ENCODE data around the gene BRI3BP.
A peak's percentile ranks its signal among the peaks of the same experiment; 100 is the strongest.
"Not testable (repeated sequence)": the region's sequence is repeated elsewhere in the genome, so short reads cannot be mapped to it uniquely, and the experiment has no call there.

The BRI3BP gene

DNA sequence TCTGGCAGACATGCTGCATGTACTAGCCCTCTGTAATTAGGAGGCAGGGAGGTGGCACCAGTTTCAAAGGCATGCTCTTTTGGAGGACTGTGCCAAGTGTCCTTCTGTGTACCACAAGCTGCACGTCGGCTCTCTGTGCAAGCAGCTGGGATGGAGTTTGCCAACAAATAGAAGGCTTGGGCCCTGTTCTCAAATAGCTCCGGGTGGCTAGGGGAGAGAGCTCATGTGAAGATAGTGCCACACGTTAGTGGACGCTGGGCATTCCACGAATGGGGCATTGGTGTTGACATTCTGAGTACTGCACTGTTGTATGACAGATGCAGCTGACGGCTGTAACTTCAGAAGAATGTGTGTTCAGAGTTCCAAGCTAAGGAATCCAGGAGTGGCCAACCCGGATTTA is 76.2 kb downstream of the BRI3BP start:
- DNase-seq (ENCODE audit: low spot score) = peak; percentile 68

DNA sequence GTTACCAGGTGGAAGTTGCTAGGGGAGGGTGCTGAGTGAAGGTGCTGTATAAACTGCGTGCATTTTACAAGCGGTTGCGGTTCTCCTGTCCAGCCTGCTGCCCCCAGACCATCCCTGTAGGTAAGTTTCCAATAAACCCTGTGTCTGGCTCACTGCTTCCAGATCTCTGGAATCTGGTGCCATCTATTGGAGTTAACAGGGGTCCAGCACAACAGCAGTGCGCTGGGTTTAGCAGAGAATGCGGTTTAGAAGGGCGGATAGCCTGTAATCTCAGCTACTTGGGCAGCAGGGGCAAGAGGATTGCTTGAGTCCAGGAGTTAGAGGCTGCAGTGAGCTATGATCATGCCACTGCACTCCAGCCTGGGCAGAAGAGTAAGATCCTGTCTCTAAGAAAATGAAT is 76.7 kb downstream of the BRI3BP start:
- DNase-seq (ENCODE audit: low spot score) = peak; percentile 45

DNA sequence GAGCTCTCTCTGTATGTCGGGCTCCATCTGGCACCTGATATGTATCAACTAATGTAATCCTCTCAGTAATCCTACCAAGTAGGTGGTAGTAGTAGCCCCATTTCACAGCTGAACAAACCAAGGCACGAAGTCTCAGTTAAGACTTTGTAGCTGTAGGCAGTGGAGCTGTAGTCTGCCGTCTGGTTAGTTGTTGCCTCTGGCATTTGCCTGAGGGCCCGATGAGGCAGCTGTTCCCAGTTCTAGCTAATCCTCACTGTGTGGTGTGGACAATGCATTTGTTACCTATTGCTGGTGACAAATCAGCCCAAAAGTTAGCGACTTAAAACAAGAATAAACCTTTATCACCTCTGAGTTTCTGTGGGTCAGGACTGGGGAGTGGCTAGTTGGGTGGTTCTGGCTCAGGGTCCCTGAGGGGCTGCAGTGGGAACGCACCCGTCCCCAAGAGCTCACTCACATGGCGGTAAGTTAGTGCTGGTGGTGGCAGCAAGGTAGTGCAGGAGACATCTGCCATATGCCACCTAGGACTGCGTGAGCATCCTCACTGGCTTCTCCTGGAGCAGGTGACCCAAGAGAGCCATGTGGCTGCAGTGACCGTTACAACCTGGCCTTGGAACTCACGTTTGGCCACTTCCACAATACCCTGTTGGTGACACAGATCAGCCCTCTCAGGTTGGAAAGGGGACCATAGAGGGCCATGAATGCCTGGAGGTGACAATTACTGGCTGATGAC is 77.4 kb downstream of the BRI3BP start:
- DNase-seq (ENCODE audit: low spot score) = no peak

DNA sequence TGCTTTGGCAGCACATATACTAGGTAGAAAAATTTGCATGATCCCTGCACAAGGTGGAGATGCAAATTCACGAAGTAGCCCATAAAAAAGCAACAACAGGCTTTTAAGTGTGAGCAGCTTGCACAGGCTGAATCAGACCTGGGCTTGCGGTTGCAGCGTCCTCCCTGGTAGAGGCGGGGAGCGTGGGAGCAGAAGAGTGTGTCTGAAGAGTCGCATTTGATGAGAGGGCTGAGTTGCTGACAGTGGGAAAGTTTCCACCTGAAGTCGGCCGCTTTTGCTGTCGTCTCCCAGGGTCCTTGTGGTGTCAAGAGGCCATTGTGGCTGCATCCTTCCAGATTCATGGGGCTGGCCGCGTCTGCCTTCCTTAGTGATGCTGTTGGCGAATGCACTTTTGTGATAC is 78.0 kb downstream of the BRI3BP start:
- DNase-seq (ENCODE audit: low spot score) = no peak

DNA sequence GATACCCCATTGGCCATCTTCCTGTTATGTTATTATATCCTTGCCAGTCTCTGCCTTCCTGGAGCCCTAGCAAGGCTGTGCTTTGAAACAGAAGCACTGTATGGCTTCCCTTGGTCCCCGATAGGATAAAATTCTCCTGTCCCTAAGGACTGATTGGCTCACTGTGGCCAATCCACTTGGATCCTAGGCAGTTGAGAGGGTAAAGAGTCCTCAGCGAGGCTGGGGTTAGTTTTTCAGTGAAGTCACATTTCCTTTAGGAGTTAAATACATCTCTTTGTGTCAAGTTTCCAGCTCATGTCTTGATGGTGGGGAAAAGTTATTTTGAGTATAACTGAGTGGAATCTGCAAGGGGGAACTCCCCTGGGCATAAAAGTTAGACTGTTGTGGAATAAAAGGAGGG is 79.1 kb downstream of the BRI3BP start:
- no peak for DNase-seq (ENCODE audit: low spot score)

DNA sequence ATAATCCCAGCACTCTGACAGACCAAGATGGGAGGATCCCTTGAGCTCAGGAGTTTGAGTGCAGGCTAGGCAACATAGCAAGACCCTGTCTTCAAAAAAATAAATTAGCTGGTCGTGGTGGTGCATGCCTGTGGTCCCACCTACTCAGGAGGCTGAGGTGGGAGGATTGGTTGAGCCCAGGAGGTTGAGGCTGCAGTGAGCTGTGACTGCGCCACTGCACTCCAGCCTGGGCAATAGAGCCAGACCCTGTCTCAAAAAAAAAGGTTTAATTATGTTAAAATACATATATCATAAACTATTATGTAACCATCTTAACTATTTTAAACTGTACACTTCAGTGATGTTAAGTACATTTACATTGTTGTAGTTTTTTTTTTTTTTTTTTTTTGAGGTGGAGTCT is 80.8 kb downstream of the BRI3BP start:
- not testable (repeated sequence) for DNase-seq (ENCODE audit: low spot score)

DNA sequence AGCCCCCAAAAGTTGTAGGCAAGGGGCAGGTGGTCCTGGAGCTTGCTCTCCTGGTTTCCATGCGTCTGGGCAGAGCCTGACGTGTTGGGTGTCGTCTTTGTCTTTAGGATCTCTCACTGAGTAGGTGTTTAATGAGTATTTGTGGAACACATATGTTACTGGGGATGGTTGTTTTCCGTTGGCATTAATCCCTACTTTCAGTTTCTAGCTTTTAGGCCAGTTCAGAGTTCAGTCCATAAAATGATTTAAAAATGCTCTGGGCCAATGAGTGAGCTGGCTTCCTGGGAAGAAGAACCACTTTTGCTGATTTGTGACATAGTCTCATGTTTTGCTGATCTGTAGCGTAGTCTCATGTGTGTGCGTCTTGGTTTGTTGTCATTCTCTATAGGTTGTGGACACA is 82.7 kb downstream of the BRI3BP start:
- DNase-seq (ENCODE audit: low spot score) = no peak

DNA sequence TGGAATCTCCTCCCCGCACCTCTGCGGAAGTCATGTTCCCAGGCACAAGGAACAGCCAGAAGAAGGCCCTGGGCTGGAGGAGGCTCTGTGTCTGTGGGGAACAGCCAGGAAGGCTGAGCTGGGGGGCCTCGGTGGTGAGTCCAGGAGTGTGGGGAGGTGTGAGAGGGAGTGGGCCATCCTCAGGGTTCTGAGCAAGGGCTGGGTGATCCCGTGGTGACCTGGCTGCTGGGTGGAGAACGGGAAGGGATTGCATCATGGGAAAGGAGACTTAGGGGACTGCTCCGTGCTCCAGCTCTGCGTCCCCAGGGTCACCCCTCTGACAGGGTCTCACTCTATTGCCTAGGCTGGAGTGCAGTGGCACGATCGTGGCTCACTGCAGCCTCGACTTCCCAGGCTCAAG is 85.6 kb downstream of the BRI3BP start:
- DNase-seq (ENCODE audit: low spot score) = no peak

DNA sequence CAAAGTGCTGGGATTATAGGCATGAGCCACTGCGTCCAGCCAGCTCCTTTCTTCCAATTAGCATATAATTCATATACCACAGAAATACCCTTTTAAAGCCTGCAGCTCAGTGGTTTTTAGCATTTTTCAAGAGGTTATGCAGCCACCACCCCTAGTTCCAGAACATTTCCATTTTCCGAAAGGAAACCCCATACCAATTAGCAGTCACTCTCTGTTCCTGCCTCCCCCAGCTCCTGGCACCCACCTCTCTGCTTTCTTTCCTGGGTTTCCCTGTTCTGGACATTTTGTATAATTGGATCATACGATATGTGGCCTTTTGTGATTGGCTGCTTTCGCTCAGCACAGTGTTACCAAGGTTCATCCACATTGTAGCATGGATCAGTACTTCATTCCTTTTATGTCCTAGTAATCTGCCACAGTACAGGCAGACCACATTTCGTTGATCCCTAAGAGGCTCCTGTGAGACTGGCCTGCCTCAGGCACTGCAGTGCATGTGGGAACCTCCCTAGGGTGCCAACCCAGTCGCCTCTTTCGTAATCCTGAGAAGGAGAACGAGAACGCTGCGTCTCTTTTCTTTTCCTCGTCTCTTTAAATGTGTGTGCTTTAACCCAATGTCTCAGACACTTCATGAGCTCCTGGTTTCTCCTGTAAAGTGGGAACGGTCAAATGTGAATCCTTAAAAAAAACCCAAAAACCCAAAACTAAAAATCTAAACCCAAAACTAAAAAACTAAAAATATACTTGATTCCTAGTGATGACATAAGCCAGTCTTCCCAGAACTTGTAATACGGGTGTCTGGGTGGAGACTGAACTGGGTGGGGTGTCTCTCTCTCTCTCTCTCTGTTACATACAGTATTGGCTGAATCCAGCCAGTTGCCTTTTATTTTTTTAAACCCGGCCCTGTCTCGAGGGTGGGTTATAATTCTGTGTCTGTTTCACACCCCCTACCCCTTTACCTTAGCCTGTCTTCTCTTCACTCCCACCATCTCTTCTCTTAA is 86.5 kb downstream of the BRI3BP start:
- DNase-seq (ENCODE audit: low spot score) = no peak
